ENCODE data around the gene BCL2. TPM values are rescaled to one million over a fixed set of nuclear protein-coding genes. Genes with fewer than 3 reads are reported as not detected.

BCL2 gene
- total and polyA plus RNA-seq, 7 donors: 2.8 to 25.7 (median 11.3) TPM

DNA sequence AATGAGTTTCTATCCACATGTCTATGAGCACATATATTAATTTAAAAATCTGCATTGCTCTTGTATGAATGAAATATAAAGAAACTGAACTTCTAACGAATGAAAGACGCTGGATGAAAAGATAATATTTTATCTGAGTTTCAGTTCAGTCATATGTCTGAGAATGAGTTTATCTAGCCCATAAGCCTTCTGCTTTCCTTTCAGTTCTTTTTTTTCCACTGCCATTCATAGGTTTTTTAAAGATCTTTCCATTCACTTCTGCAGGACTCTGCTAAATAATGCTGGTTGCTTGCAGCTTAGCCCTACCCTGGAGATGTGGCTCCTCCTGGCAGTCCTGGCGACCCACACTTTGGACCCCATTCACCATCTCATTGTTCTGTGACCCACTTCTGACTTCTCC is 109.0 kb downstream of the BCL2 start:
- intact Hi-C loops (cut with DNase I): no loop called here
- Histone ChIP-seq H3K4me1 (peaks cover 0 to 15% (median 13%) of the 10 kb centered on the region in 4 donors), H3K27ac (no peak overlapping the region), H3K27me3 (no peaks in the 10 kb centered on the region), H3K36me3 (no peaks in the 10 kb centered on the region), H3K9me3 (no peaks in the 10 kb centered on the region), H3K4me3 (no peak overlapping the region)
- 80 to 91% methylated on average over 3 of the region's 3 CpGs for WGBS, 2 donors
- TF ChIP-seq EP300 (IDR thresholded peaks at IDR 0.05): no peak
- no peak for TF ChIP-seq POLR2A (IDR thresholded peaks at IDR 0.05)
- TF ChIP-seq CTCF (IDR thresholded peaks at IDR 0.05): no peak
- no peak for TF ChIP-seq POLR2AphosphoS5 (IDR thresholded peaks at IDR 0.05)
- no peak for DNase-seq

DNA sequence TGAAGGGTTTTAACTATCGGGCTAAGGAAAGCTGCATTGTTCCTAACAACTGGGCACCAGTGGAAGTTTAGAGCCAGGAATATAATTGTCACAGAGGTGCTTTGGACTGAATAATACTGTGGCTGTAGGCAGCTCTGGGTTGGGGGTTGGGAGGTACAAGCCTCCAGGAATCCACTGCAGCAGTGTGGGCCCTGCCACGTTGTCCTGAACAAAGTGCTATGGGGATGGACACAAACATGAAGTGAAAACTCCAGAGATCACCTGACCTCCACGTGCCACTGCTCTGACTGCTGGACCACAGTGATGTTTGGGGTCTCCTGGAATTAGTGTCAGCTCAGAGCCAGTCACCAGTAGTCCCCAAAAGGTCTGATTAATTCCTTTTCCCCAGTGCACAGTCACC is 110.9 kb downstream of the BCL2 start:
- Histone ChIP-seq H3K9me3 (no peaks in the 10 kb centered on the region), H3K27ac (peak overlapping the region in 1 of 4 donors; percentile 12), H3K4me1 (peaks cover 0 to 15% (median 13%) of the 10 kb centered on the region in 4 donors), H3K4me3 (no peak overlapping the region), H3K27me3 (no peaks in the 10 kb centered on the region), H3K36me3 (no peaks in the 10 kb centered on the region)
- 78 to 85% methylated on average over 3 of the region's 3 CpGs for WGBS, 2 donors
- TF ChIP-seq CTCF (IDR thresholded peaks at IDR 0.05): no peak
- TF ChIP-seq EP300 (IDR thresholded peaks at IDR 0.05): no peak
- no peak for TF ChIP-seq POLR2A (IDR thresholded peaks at IDR 0.05)
- TF ChIP-seq POLR2AphosphoS5 (IDR thresholded peaks at IDR 0.05): no peak
- intact Hi-C loops (cut with DNase I): no loop called here
- DNase-seq: no peak

- H3K4me3 ChIP-seq: no peak overlapping the region
- 54 to 59% methylated on average over 1 of the region's 1 CpG for WGBS, 2 donors
- no peak for DNase-seq
- no peaks in the 10 kb centered on the region for H3K9me3 ChIP-seq
- H3K27me3 ChIP-seq: no peaks in the 10 kb centered on the region
- no peak overlapping the region for H3K27ac ChIP-seq
- no peak for TF ChIP-seq POLR2A (IDR thresholded peaks at IDR 0.05)
- TF ChIP-seq POLR2AphosphoS5 (IDR thresholded peaks at IDR 0.05): no peak
- no peak for TF ChIP-seq CTCF (IDR thresholded peaks at IDR 0.05)
- TF ChIP-seq EP300 (IDR thresholded peaks at IDR 0.05): no peak
- intact Hi-C loops (cut with DNase I): no loop called here
- H3K36me3 ChIP-seq: no peaks in the 10 kb centered on the region
- peaks cover 0 to 15% (median 13%) of the 10 kb centered on the region in 4 donors for H3K4me1 ChIP-seq
These were observed 111.7 kb downstream of the BCL2 start for GRCh38 chr18:63207835-63208234.

DNA sequence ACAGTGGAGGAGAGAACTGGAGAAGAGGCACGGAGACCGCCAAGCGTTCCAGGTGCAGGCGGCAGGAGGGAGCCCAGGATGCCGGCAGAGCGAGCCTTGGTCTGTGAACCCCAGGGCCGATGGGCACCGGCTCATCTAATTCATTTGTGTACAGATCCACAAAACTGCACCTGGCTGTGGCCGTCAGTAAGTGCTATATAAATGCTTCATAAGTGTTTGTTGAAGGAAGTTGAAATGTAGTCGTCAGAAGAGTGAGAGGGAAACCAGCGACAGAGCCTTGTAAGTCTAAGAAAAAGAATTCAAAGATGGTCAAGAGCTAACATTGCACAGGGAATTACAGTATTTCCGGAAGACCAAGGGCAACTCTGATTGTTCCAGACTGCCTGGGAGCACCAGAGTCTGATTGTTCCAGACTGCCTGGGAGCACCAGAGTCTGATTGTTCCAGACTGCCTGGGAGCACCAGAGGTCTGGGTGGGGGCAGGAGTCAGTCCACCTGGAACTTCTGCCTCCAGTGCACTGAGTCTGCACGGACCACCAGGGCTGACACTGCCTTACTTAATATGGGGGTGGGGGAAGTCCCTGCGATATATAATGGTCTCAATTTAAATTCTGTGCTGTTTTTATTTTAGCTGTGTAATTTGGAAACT is 112.3 kb downstream of the BCL2 start:
- H3K27me3 ChIP-seq: no peaks in the 10 kb centered on the region
- DNase-seq: no peak
- H3K4me3 ChIP-seq: no peak overlapping the region
- no peaks in the 10 kb centered on the region for H3K36me3 ChIP-seq
- H3K9me3 ChIP-seq: no peaks in the 10 kb centered on the region
- no peak for TF ChIP-seq POLR2AphosphoS5 (IDR thresholded peaks at IDR 0.05)
- no peak for TF ChIP-seq CTCF (IDR thresholded peaks at IDR 0.05)
- TF ChIP-seq EP300 (IDR thresholded peaks at IDR 0.05): no peak
- TF ChIP-seq POLR2A (IDR thresholded peaks at IDR 0.05): no peak
- no peak overlapping the region for H3K27ac ChIP-seq
- 24 to 46% methylated on average over 14 of the region's 14 CpGs for WGBS, 2 donors
- intact Hi-C loops (cut with DNase I): no loop called here
- peaks cover 0 to 15% (median 13%) of the 10 kb centered on the region in 4 donors for H3K4me1 ChIP-seq

Data from sigmoid colon (tissue), 7 donors.